Smooth muscle cell of the brain vasculature (primary cell): ENCODE results near the gene SPC24.
A peak's percentile ranks its signal among the peaks of the same experiment; 100 is the strongest.
"Not testable (repeated sequence)": the region's sequence is repeated elsewhere in the genome, so short reads cannot be mapped to it uniquely, and the experiment has no call there.

ENCODE experiments used
- DNase-seq: peaks from one replicate; pipeline ENCODE4 v3.0.0-alpha.2; 2012; ENCODE audit warnings: low read depth, low spot score

The SPC24 gene

GRCh38 chr19:11166281-11167142 is 10.9 kb upstream of the SPC24 start:
- no peak for DNase-seq

GRCh38 chr19:11165486-11166030 is 10.0 kb upstream of the SPC24 start:
- no peak for DNase-seq

GRCh38 chr19:11164879-11165406 is 9.4 kb upstream of the SPC24 start:
- no peak for DNase-seq

- DNase-seq, result no peak
Observed at GRCh38 chr19:11164296-11164695, 8.7 kb upstream of the SPC24 start.

- not testable (repeated sequence) for DNase-seq
Observed at GRCh38 chr19:11160440-11160768, 4.8 kb upstream of the SPC24 start.

- DNase-seq, result no peak
Observed at GRCh38 chr19:11159598-11160439, 4.2 kb upstream of the SPC24 start.

- DNase-seq, result no peak
Observed at GRCh38 chr19:11154683-11155047, 917 bp downstream of the SPC24 start.

- DNase-seq, result peak; percentile 74
Observed at GRCh38 chr19:11152318-11153062, 3.1 kb downstream of the SPC24 start.

GRCh38 chr19:11151181-11151580 is 4.4 kb downstream of the SPC24 start:
- peak; percentile 93 for DNase-seq

- DNase-seq, result no peak
Observed at GRCh38 chr19:11148001-11148400, 7.6 kb downstream of the SPC24 start.

GRCh38 chr19:11145536-11145924 is 10.1 kb downstream of the SPC24 start:
- DNase-seq, result no peak

- peak; percentile 90 for DNase-seq
Observed at GRCh38 chr19:11142528-11143171, 12.9 kb downstream of the SPC24 start.

GRCh38 chr19:11141937-11142527 is 13.6 kb downstream of the SPC24 start:
- DNase-seq, result no peak

- DNase-seq, result no peak
Observed at GRCh38 chr19:11140896-11141295, 14.7 kb downstream of the SPC24 start.

- DNase-seq, result not testable (repeated sequence)
Observed at GRCh38 chr19:11140023-11140538, 15.5 kb downstream of the SPC24 start.

- DNase-seq, result no peak
Observed at GRCh38 chr19:11138601-11139300, 16.8 kb downstream of the SPC24 start.

GRCh38 chr19:11137542-11138384 is 17.8 kb downstream of the SPC24 start:
- no peak for DNase-seq

- no peak for DNase-seq
Observed at GRCh38 chr19:11136400-11137101, 19.0 kb downstream of the SPC24 start.
